Breast epithelium (tissue), 3 donors: ENCODE results near the gene GPR34.

Experiments used
- POLR2AphosphoS5 ChIP-seq, 3 donors: sonication (generic); formaldehyde crosslinking; IDR thresholded peaks; one replicate each; pipeline ENCODE4 v1.6.1; 2017; ENCODE audit warnings: antibody characterized with exemption in 3 of 3
- TF ChIP-seq, protein P1 (sequence below), 3 donors: fragments of 450-650 bp; IDR thresholded peaks; one replicate each; pipeline ENCODE4 v1.5.1; 2016 to 2017; ENCODE audit warnings: antibody characterized with exemption in 3 of 3, mild to moderate bottlenecking in 3 of 3, moderate library complexity in 3 of 3

DNA sequence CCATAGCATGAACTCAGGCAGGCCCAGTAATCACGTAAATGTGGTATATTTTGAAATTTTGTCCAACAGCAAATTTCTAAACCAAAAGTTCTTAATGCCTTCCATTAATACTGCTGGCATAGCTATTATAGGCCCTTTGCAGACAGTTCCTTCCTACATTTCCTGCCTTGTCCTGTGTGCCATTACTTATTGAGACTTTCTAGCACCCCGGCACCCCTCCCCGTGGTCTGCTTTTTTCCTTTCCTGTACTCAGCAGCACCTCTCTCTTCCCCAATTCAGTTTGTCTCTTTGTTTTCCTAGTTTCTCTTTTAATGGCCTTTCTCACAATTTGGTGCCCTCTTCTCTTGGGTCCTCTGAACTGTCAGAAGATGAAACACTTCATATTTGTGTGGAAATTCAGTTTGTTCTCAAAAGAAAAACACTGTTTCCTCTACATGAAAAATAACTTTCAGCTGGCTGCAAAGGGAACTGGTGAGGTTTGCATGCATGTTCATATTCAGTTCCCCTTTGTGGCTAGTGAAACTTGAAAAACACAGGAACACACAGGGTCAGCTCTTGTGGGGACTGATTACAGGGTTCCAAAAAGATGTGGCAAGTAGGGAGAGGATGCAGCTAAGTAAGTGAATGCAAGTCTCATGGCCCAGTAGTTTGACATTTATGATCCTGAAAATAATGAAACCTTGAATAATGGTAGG is 17.1 kb downstream of the GPR34 start:
- TF ChIP-seq, protein P1, sequence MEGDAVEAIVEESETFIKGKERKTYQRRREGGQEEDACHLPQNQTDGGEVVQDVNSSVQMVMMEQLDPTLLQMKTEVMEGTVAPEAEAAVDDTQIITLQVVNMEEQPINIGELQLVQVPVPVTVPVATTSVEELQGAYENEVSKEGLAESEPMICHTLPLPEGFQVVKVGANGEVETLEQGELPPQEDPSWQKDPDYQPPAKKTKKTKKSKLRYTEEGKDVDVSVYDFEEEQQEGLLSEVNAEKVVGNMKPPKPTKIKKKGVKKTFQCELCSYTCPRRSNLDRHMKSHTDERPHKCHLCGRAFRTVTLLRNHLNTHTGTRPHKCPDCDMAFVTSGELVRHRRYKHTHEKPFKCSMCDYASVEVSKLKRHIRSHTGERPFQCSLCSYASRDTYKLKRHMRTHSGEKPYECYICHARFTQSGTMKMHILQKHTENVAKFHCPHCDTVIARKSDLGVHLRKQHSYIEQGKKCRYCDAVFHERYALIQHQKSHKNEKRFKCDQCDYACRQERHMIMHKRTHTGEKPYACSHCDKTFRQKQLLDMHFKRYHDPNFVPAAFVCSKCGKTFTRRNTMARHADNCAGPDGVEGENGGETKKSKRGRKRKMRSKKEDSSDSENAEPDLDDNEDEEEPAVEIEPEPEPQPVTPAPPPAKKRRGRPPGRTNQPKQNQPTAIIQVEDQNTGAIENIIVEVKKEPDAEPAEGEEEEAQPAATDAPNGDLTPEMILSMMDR (IDR thresholded peaks at IDR 0.05), result no peak
- TF ChIP-seq POLR2AphosphoS5 (IDR thresholded peaks at IDR 0.05), result no peak
